Glutamatergic neuron (in vitro differentiated cells): ENCODE data around the gene CCL7. TPM values are rescaled to one million over a fixed set of nuclear protein-coding genes. Genes with fewer than 3 reads are reported as not detected.

Experiments
- DNase-seq: peaks from one replicate; pipeline ENCODE4 v3.0.0; 2022
- H3K27ac Mint-ChIP-seq: one replicate; pipeline ENCODE4 v1.8.0; 2020; ENCODE audit warnings: mild to moderate bottlenecking, mixed read lengths, inconsistent platforms; ENCODE audit not compliant: unreplicated experiment
- H3K27me3 Mint-ChIP-seq: one replicate; pipeline ENCODE4 v1.8.0; 2020; ENCODE audit warnings: mild to moderate bottlenecking, moderate library complexity, mixed read lengths, inconsistent platforms; ENCODE audit not compliant: unreplicated experiment
- H3K36me3 Mint-ChIP-seq: one replicate; pipeline ENCODE4 v1.8.0; 2020; ENCODE audit warnings: mild to moderate bottlenecking, mixed read lengths, inconsistent platforms; ENCODE audit not compliant: unreplicated experiment
- H3K4me1 Mint-ChIP-seq: one replicate; pipeline ENCODE4 v1.8.0; 2020; ENCODE audit warnings: mild to moderate bottlenecking, low read depth, mixed read lengths, inconsistent platforms; ENCODE audit not compliant: unreplicated experiment
- H3K4me3 Mint-ChIP-seq: one replicate; pipeline ENCODE4 v1.8.0; 2020; ENCODE audit warnings: mild to moderate bottlenecking, mixed read lengths, inconsistent platforms; ENCODE audit not compliant: unreplicated experiment
- H3K9me3 Mint-ChIP-seq: one replicate; pipeline ENCODE4 v1.8.0; 2020; ENCODE audit warnings: mild to moderate bottlenecking, moderate library complexity, mixed read lengths, inconsistent platforms; ENCODE audit not compliant: unreplicated experiment
- CTCF ChIP-seq: fragments of 200-600 bp; sonication (generic); IDR thresholded peaks from one replicate; pipeline ENCODE4 v1.5.0; 2021; ENCODE audit not compliant: partially characterized antibody, unreplicated experiment
- total RNA-seq: library from RNA; stranded (reverse); fragmentation: NEBNext Ultra II Directional; extraction: Animal tissue kit (Norgen Biotek cat#: 25700); gene quantifications from one replicate; pipeline ENCODE4 v1.2.1, GENCODE V29; 2021; ENCODE audit not compliant: unreplicated experiment

The CCL7 gene
- total RNA-seq, 1 donor from 2014 or later, result not detected

DNA sequence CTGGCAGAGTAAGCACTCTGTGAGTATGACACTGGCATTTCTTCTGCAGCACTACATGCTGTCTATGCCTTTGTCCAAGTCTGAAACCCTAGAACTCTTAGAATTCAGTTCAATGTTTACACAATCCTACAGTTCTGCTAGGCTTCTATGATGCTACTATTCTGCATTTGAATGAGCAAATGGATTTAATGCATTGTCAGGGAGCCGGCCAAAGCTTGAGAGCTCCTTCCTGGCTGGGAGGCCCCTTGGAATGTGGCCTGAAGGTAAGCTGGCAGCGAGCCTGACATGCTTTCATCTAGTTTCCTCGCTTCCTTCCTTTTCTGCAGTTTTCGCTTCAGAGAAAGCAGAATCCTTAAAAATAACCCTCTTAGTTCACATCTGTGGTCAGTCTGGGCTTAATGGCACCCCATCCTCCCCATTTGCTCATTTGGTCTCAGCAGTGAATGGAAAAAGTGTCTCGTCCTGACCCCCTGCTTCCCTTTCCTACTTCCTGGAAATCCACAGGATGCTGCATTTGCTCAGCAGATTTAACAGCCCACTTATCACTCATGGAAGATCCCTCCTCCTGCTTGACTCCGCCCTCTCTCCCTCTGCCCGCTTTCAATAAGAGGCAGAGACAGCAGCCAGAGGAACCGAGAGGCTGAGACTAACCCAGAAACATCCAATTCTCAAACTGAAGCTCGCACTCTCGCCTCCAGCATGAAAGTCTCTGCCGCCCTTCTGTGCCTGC is 15.2 kb upstream of the CCL7 start, which contains the start of gene CCL2:
Gene CCL2 (plus strand): TSS at position 635 of the 730 bp plus-strand sequence. CDS start 65 bp downstream, at position 700.
- DNase-seq, result peak; percentile 54
- TF ChIP-seq CTCF, result no peak
- Mint-ChIP-seq H3K4me3 (peak within 1 kb of the TSS; percentile 85), H3K4me1 (peaks cover 7% of the 10 kb centered on the region), H3K27ac (no peak within 1 kb of the TSS), H3K27me3 (peaks cover 2% of the 10 kb centered on the region), H3K9me3 (no peaks in the 10 kb centered on the region), H3K36me3 (no peaks in the 10 kb centered on the region)

GRCh38 chr17:34255381-34255732 is 14.7 kb upstream of the CCL7 start:
- H3K4me1 Mint-ChIP-seq, result peaks cover 7% of the 10 kb centered on the region
- H3K27me3 Mint-ChIP-seq, result peaks cover 2% of the 10 kb centered on the region
- H3K9me3 Mint-ChIP-seq, result no peaks in the 10 kb centered on the region
- H3K36me3 Mint-ChIP-seq, result no peaks in the 10 kb centered on the region
- no peak for TF ChIP-seq CTCF
- peak overlapping the region; percentile 85 for H3K4me3 Mint-ChIP-seq
- DNase-seq, result no peak
- H3K27ac Mint-ChIP-seq, result no peak overlapping the region

- no peak overlapping the region for H3K27ac Mint-ChIP-seq
- H3K4me3 Mint-ChIP-seq, result no peak overlapping the region
- H3K27me3 Mint-ChIP-seq, result peaks cover 2% of the 10 kb centered on the region
- DNase-seq, result no peak
- H3K4me1 Mint-ChIP-seq, result peaks cover 7% of the 10 kb centered on the region
- no peaks in the 10 kb centered on the region for H3K9me3 Mint-ChIP-seq
- no peaks in the 10 kb centered on the region for H3K36me3 Mint-ChIP-seq
- TF ChIP-seq CTCF, result no peak
Measured at GRCh38 chr17:34255841-34256240, 14.2 kb upstream of the CCL7 start.

GRCh38 chr17:34257299-34257985 is 12.6 kb upstream of the CCL7 start:
- Mint-ChIP-seq H3K4me3 (no peak overlapping the region), H3K27ac (no peak overlapping the region), H3K9me3 (no peaks in the 10 kb centered on the region), H3K27me3 (peaks cover 2% of the 10 kb centered on the region), H3K4me1 (peaks cover 7% of the 10 kb centered on the region), H3K36me3 (no peaks in the 10 kb centered on the region)
- no peak for TF ChIP-seq CTCF
- DNase-seq, result no peak

DNA sequence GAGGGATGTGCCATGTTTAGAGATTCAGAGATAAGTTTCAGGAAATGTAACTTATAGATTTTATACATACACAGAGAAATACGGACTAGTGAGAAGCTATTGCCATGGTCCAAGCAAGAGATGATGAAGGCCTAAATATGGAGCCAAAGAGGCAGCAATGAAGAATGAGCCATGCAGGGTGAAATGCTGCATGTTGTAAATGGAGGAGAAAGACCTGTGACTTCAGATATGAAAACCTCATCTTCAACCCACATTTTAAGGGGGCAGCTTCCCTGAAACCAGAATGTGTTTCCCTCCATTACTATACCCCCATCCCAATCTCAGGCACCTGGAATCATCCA is 12.1 kb upstream of the CCL7 start:
- Mint-ChIP-seq H3K4me3 (no peak overlapping the region), H3K27me3 (peaks cover 2% of the 10 kb centered on the region), H3K27ac (no peak overlapping the region), H3K9me3 (no peaks in the 10 kb centered on the region), H3K36me3 (no peaks in the 10 kb centered on the region), H3K4me1 (peaks cover 7% of the 10 kb centered on the region)
- DNase-seq, result no peak
- no peak for TF ChIP-seq CTCF
